ENCODE measurements around the gene PIK3AP1.

The PIK3AP1 gene

DNA sequence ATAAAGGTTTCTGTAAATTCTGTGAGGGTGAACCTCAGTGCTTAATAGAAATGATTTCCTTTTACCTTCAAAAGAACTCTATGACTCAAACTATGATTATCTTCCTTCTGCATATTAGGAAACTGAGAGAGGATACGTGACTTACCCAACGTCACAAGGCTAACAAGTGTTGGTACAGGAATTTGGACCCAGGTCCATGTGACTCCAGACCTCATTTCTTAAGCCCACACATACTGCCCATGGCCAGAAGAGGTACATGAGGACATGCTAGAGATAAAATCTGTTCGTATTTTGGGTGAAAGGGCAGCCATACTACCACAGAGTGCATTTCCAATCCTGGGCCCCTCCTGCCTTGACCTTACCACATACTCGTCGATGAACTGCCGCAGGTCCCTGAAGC lies 72.0 kb downstream of the PIK3AP1 start:
- no peak overlapping the region for H3K9ac ChIP-seq (ENCODE audit: low read length)
- no peaks in the 10 kb centered on the region for H4K20me1 ChIP-seq (ENCODE audit: low read depth, low read length)
- TF ChIP-seq EZH2phosphoT487 (conservative IDR thresholded peaks at IDR 0.05; ENCODE audit: low read length): no peak
- TF ChIP-seq, protein P1, sequence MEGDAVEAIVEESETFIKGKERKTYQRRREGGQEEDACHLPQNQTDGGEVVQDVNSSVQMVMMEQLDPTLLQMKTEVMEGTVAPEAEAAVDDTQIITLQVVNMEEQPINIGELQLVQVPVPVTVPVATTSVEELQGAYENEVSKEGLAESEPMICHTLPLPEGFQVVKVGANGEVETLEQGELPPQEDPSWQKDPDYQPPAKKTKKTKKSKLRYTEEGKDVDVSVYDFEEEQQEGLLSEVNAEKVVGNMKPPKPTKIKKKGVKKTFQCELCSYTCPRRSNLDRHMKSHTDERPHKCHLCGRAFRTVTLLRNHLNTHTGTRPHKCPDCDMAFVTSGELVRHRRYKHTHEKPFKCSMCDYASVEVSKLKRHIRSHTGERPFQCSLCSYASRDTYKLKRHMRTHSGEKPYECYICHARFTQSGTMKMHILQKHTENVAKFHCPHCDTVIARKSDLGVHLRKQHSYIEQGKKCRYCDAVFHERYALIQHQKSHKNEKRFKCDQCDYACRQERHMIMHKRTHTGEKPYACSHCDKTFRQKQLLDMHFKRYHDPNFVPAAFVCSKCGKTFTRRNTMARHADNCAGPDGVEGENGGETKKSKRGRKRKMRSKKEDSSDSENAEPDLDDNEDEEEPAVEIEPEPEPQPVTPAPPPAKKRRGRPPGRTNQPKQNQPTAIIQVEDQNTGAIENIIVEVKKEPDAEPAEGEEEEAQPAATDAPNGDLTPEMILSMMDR (IDR thresholded peaks at IDR 0.05; ENCODE audit: insufficient read depth, low read length, poor library complexity, severe bottlenecking): no peak
- peaks cover 15% of the 10 kb centered on the region for H3K79me2 ChIP-seq (ENCODE audit: insufficient read depth, low read length)
- H3F3A ChIP-seq (ENCODE audit: insufficient read depth): peaks cover 34% of the 10 kb centered on the region
- no peak overlapping the region for H3K27ac ChIP-seq (ENCODE audit: low read depth, low read length)
- H3K36me3 ChIP-seq (ENCODE audit: low read length): peaks cover 76% of the 10 kb centered on the region
- H2AFZ ChIP-seq (ENCODE audit: low read depth, low read length, severe bottlenecking): no peak overlapping the region
- no peak overlapping the region for H3K4me2 ChIP-seq (ENCODE audit: low read depth, low read length, poor library complexity, severe bottlenecking)
- no peaks in the 10 kb centered on the region for H3K9me2 ChIP-seq (replicated peaks; ENCODE audit: insufficient read depth, low read length)
- H3K4me3 ChIP-seq (ENCODE audit: insufficient read depth, low read length, poor library complexity, severe bottlenecking): no peak overlapping the region
- no peaks in the 10 kb centered on the region for H3K27me3 ChIP-seq (ENCODE audit: low read length)
- H3K9me3 ChIP-seq (ENCODE audit: insufficient read depth, low read length): no peaks in the 10 kb centered on the region

DNA sequence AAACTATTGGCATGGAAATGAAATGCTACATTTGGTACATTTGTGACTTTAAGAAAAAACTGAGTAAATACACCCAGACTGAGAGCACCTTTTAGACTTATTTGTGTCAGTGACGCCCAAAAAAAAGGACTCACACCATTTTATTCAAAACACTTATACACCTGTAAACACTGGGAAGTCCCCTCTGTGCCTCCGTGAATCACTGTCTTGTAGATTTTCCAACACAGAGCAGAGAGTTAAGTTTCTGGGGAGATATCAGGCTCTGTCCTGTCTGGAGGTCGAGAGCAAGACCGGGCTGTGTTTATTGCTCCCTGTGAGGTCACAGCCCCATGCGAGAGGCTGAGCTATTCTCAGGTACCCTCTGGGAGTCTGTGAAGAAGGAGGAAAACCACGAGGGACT lies 72.8 kb downstream of the PIK3AP1 start:
- Histone ChIP-seq H3K9me2 (replicated peaks; ENCODE audit: insufficient read depth, low read length) (no peaks in the 10 kb centered on the region), H3F3A (ENCODE audit: insufficient read depth) (peaks cover 30% of the 10 kb centered on the region), H4K20me1 (ENCODE audit: low read depth, low read length) (no peaks in the 10 kb centered on the region), H2AFZ (ENCODE audit: low read depth, low read length, severe bottlenecking) (no peak overlapping the region), H3K9me3 (ENCODE audit: insufficient read depth, low read length) (no peaks in the 10 kb centered on the region), H3K79me2 (ENCODE audit: insufficient read depth, low read length) (peaks cover 10% of the 10 kb centered on the region), H3K27ac (ENCODE audit: low read depth, low read length) (peak overlapping the region; percentile 43), H3K4me2 (ENCODE audit: low read depth, low read length, poor library complexity, severe bottlenecking) (peak overlapping the region; percentile 8), H3K9ac (ENCODE audit: low read length) (no peak overlapping the region), H3K36me3 (ENCODE audit: low read length) (peaks cover 72% of the 10 kb centered on the region), H3K27me3 (ENCODE audit: low read length) (no peaks in the 10 kb centered on the region), H3K4me3 (ENCODE audit: insufficient read depth, low read length, poor library complexity, severe bottlenecking) (no peak overlapping the region)
- TF ChIP-seq EZH2phosphoT487 (conservative IDR thresholded peaks at IDR 0.05; ENCODE audit: low read length): no peak
- TF ChIP-seq, protein P1 (IDR thresholded peaks at IDR 0.05; ENCODE audit: insufficient read depth, low read length, poor library complexity, severe bottlenecking): no peak

DNA sequence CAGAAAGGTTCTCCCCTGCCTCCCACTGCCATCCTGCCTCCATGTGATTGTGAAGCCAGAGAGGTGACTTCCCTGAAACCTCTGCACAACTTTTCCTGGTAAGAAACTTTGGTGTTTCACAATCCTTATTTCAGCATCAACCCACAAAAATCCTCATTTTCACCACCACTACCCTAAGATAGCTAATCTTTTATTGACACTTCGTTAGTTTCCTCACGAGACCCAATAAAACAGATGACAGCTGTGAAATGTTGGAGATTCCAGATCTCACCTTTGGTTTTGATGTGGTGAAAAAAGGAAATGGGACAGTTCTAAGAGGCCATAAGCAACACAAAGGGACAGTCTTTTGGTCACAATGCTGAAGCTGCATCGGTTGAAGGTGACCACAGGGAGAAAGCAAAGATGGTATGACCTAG lies 73.6 kb downstream of the PIK3AP1 start:
- H3K9me3 ChIP-seq (ENCODE audit: insufficient read depth, low read length): no peaks in the 10 kb centered on the region
- no peaks in the 10 kb centered on the region for H3K9me2 ChIP-seq (replicated peaks; ENCODE audit: insufficient read depth, low read length)
- peak overlapping the region; percentile 43; the same call in 1 of the 2 replicates for H3K27ac ChIP-seq (ENCODE audit: low read depth, low read length)
- H3K4me3 ChIP-seq (ENCODE audit: insufficient read depth, low read length, poor library complexity, severe bottlenecking): no peak overlapping the region
- TF ChIP-seq, protein P1 (IDR thresholded peaks at IDR 0.05; ENCODE audit: insufficient read depth, low read length, poor library complexity, severe bottlenecking): no peak
- TF ChIP-seq EZH2phosphoT487 (conservative IDR thresholded peaks at IDR 0.05; ENCODE audit: low read length): no peak
- H3K36me3 ChIP-seq (ENCODE audit: low read length): peaks cover 71% of the 10 kb centered on the region
- no peaks in the 10 kb centered on the region for H4K20me1 ChIP-seq (ENCODE audit: low read depth, low read length)
- H3K9ac ChIP-seq (ENCODE audit: low read length): no peak overlapping the region
- H3F3A ChIP-seq (ENCODE audit: insufficient read depth): peaks cover 29% of the 10 kb centered on the region
- H3K27me3 ChIP-seq (ENCODE audit: low read length): no peaks in the 10 kb centered on the region
- no peak overlapping the region for H2AFZ ChIP-seq (ENCODE audit: low read depth, low read length, severe bottlenecking)
- H3K4me2 ChIP-seq (ENCODE audit: low read depth, low read length, poor library complexity, severe bottlenecking): no peak overlapping the region
- H3K79me2 ChIP-seq (ENCODE audit: insufficient read depth, low read length): peaks cover 7% of the 10 kb centered on the region
